Mucosa of descending colon (tissue), 3 donors: ENCODE results near the gene CDK9. TPM values are rescaled to one million over a fixed set of nuclear protein-coding genes. Genes with fewer than 3 reads are reported as not detected.
A peak's percentile ranks its signal among the peaks of the same experiment; 100 is the strongest.

Source experiments
- ATAC-seq: fragments of 200-7000 bp; cut with Tn5 transposase; one replicate; pipeline ENCODE4 v1.9.1; 2020; ENCODE audit warnings: mild to moderate bottlenecking, moderate library complexity
- DNase-seq, 3 donors: peaks; one replicate each; pipeline ENCODE4 v3.0.0-alpha.2; 2020
- H3K36me3 ChIP-seq: fragments of 200-600 bp; one replicate; pipeline ENCODE4 v1.8.0; 2021; ENCODE audit warnings: low read depth, mild to moderate bottlenecking
- H3K4me1 ChIP-seq: fragments of 200-600 bp; one replicate; pipeline ENCODE4 v1.8.0; 2021; ENCODE audit warnings: low read depth, mild to moderate bottlenecking
- H3K4me3 ChIP-seq: fragments of 200-600 bp; one replicate; pipeline ENCODE4 v1.8.0; 2021; ENCODE audit warnings: mild to moderate bottlenecking
- H3K9me3 ChIP-seq: fragments of 200-600 bp; one replicate; pipeline ENCODE4 v1.8.0; 2021; ENCODE audit warnings: mild to moderate bottlenecking
- CTCF ChIP-seq: fragments of 200-600 bp; IDR thresholded peaks from one replicate; pipeline ENCODE4 v1.8.0; 2022; ENCODE audit warnings: antibody characterized with exemption, mild to moderate bottlenecking
- intact Hi-C, 2 donors: fragments of 100-400 bp; cut with DNase I in 1 of 2; cut with micrococcal nuclease in 1 of 2; formaldehyde crosslinking; loops; one replicate each; pipeline versions ENCODE4 v1.11.0 to v1.11.1; 2022; cut with DNase I, micrococcal nuclease
- total RNA-seq, 3 donors: library from RNA; stranded (reverse); fragmentation: NEBNext Ultra II Directional in 2 of 3; extraction: Animal tissue kit (Norgen Biotek cat#: 25700) in 2 of 3; gene quantifications; one replicate each; pipeline versions ENCODE4 v1.2.1 to v1.2.4, GENCODE V29; 2021 to 2023
- donor health status: DM: no; HTN: no; CAD: no; lungs with moderate emphysema.
- donor health status: DM: no; HTN: no; CAD: no.
- donor health status: DM: no; HTN: yes; CAD: no.

Gene CDK9
- total RNA-seq, 3 donors from 2014 or later, result 67.8 to 111 (median 75.9) TPM

- ATAC-seq, result no peak
- no peak for TF ChIP-seq CTCF
Measured at GRCh38 chr9:127773981-127774380, 11.9 kb upstream of the CDK9 start.

GRCh38 chr9:127776195-127776923 lies 9.5 kb upstream of the CDK9 start:
- no peak for TF ChIP-seq CTCF
- peak; percentile 59 for ATAC-seq
- H3K9me3 ChIP-seq, result no peaks in the 10 kb centered on the region
- peak; percentile 64 to 81 (median 64) for DNase-seq
- H3K4me1 ChIP-seq, result peaks cover 7% of the 10 kb centered on the region
- no peaks in the 10 kb centered on the region for H3K36me3 ChIP-seq
- H3K4me3 ChIP-seq, result no peak overlapping the region
- intact Hi-C loops, result no loop called here

More at GRCh38 chr9:127773981-127774380, 11.9 kb upstream of the CDK9 start:
- intact Hi-C loops, result no loop called here
- H3K4me3 ChIP-seq, result no peak overlapping the region
- DNase-seq, result peak in 1 of 3 donors; percentile 51
- peaks cover 14% of the 10 kb centered on the region for H3K4me1 ChIP-seq
- no peaks in the 10 kb centered on the region for H3K9me3 ChIP-seq
- no peaks in the 10 kb centered on the region for H3K36me3 ChIP-seq

- TF ChIP-seq CTCF, result no peak
- intact Hi-C loops, result no loop called here
Measured at GRCh38 chr9:127776924-127777289, 8.9 kb upstream of the CDK9 start.

GRCh38 chr9:127777368-127777980 lies 8.4 kb upstream of the CDK9 start:
- Histone ChIP-seq H3K9me3 (no peaks in the 10 kb centered on the region), H3K4me1 (peaks cover 2% of the 10 kb centered on the region), H3K36me3 (no peaks in the 10 kb centered on the region), H3K4me3 (peak overlapping the region; percentile 6)
- no peak for TF ChIP-seq CTCF
- ATAC-seq, result no peak
- DNase-seq, result peak in 1 of 3 donors; percentile 57
- intact Hi-C loops, result no loop called here

More at GRCh38 chr9:127776924-127777289, 8.9 kb upstream of the CDK9 start:
- ATAC-seq (no peak), DNase-seq (no peak)
- peaks cover 2% of the 10 kb centered on the region for H3K4me1 ChIP-seq
- no peaks in the 10 kb centered on the region for H3K9me3 ChIP-seq
- H3K36me3 ChIP-seq, result no peaks in the 10 kb centered on the region
- H3K4me3 ChIP-seq, result no peak overlapping the region

GRCh38 chr9:127778280-127779135 lies 7.3 kb upstream of the CDK9 start, which contains the start of gene SH2D3C:
Gene SH2D3C (minus strand): TSS chr9:127778666. CDS start chr9:127778627, 39 bp downstream.
- peak; percentile 50 to 77 (median 63) for DNase-seq
- TF ChIP-seq CTCF, result no peak
- Histone ChIP-seq H3K4me1 (peaks cover 2% of the 10 kb centered on the region), H3K9me3 (no peaks in the 10 kb centered on the region), H3K36me3 (no peaks in the 10 kb centered on the region), H3K4me3 (peak within 1 kb of the TSS; percentile 6)
- intact Hi-C loops, result no loop called here
- ATAC-seq, result peak; percentile 55
